Keratinocyte (primary cell): ENCODE data around the gene PM20D2. TPM values are rescaled to one million over a fixed set of nuclear protein-coding genes. Genes with fewer than 3 reads are reported as not detected.

Source experiments
- DNase-seq: peaks from one replicate; pipeline ENCODE4 v3.0.0-alpha.2; 2011; ENCODE audit warnings: low read depth, missing footprints, low spot score
- FAIRE-seq: peaks from 2 replicates; lab custom pipeline; 2011; peaks lifted over from hg19 to GRCh38; lab: Jason Lieb, UNC
- H2AFZ ChIP-seq: 2 replicates; pipeline ENCODE4 v1.6.0; 2012; ENCODE audit warnings: low read length, control low read depth, inconsistent platforms; ENCODE audit not compliant: control insufficient read depth
- H3K27ac ChIP-seq: 2 replicates; pipeline ENCODE4 v1.5.1; 2011; ENCODE audit warnings: low read length; ENCODE audit not compliant: control insufficient read depth, insufficient read depth
- H3K27me3 ChIP-seq: 3 replicates; pipeline ENCODE4 v1.6.0; 2011; ENCODE audit warnings: low read length; ENCODE audit not compliant: control insufficient read depth, insufficient read depth; ENCODE audit errors: extremely low read depth
- H3K36me3 ChIP-seq, 2 experiments: 2 replicates in 1 of 2; 3 replicates in 1 of 2; pipeline ENCODE4 v1.5.1; 2011; ENCODE audit warnings: low read length in 2 of 2, mild to moderate bottlenecking in 1 of 2; ENCODE audit not compliant: control insufficient read depth in 2 of 2, insufficient read depth in 2 of 2; ENCODE audit errors: extremely low read depth in 1 of 2
- H3K4me1 ChIP-seq: 3 replicates; pipeline ENCODE4 v1.5.1; 2011; ENCODE audit warnings: low read length; ENCODE audit not compliant: control insufficient read depth, insufficient read depth; ENCODE audit errors: extremely low read depth
- H3K4me2 ChIP-seq: 3 replicates; pipeline ENCODE4 v1.6.0; 2011; ENCODE audit warnings: low read depth, low read length; ENCODE audit not compliant: control insufficient read depth, insufficient read depth; ENCODE audit errors: extremely low read depth
- H3K4me3 ChIP-seq, 3 experiments: fragments of 200-600 bp in 1 of 3; sonication (generic) in 1 of 3; 2 replicates in 2 of 3; 3 replicates in 1 of 3; pipeline ENCODE4 v1.5.1; 2011 to 2016; ENCODE audit warnings: low read length in 3 of 3, mild to moderate bottlenecking in 3 of 3, control low read depth in 2 of 3, inconsistent platforms in 1 of 3, low read depth in 1 of 3, mixed read lengths in 1 of 3, mixed run types in 1 of 3, moderate library complexity in 1 of 3; ENCODE audit not compliant: control insufficient read depth in 2 of 3, insufficient read depth in 2 of 3; ENCODE audit errors: extremely low read depth in 1 of 3
- H3K79me2 ChIP-seq: 2 replicates; pipeline ENCODE4 v1.6.0; 2012; ENCODE audit warnings: low read length; ENCODE audit not compliant: control insufficient read depth, insufficient read depth
- H3K9ac ChIP-seq: 3 replicates; pipeline ENCODE4 v1.6.0; 2011; ENCODE audit warnings: low read length; ENCODE audit not compliant: control insufficient read depth, insufficient read depth; ENCODE audit errors: extremely low read depth
- H3K9me1 ChIP-seq: 3 replicates; pipeline ENCODE4 v1.6.0; 2011; ENCODE audit warnings: low read length; ENCODE audit not compliant: control insufficient read depth, insufficient read depth; ENCODE audit errors: extremely low read depth
- H3K9me3 ChIP-seq: 2 replicates; pipeline ENCODE4 v1.5.1; 2012; ENCODE audit warnings: low read depth, low read length; ENCODE audit not compliant: control insufficient read depth
- H4K20me1 ChIP-seq: 3 replicates; pipeline ENCODE4 v1.6.0; 2011; ENCODE audit warnings: low read length; ENCODE audit not compliant: control insufficient read depth, insufficient read depth; ENCODE audit errors: extremely low read depth
- EZH2 ChIP-seq: IDR thresholded peaks from one replicate; pipeline ENCODE4 v1.6.1; 2012; ENCODE audit warnings: inconsistent platforms, mild to moderate bottlenecking, low read length, moderate library complexity
- dilution Hi-C: fragments of 300-500 bp; cut with MboI; formaldehyde crosslinking; loops from one replicate; pipeline ENCODE4 v1.7.0; 2020; ENCODE audit warnings: low sequenced_read_pairs; ENCODE audit not compliant: extremely low pct_ligation_motif_present
- polyA plus RNA-seq, 5 experiments: library from polyadenylated mRNA; depleted of rRNA in 3 of 5; stranded (reverse) in 3 of 5; stranded (forward) in 1 of 5; unstranded in 1 of 5; fragments of >200 nt; gene quantifications; 1 replicate in 1 of 5; 2 replicates in 3 of 5; 3 replicates in 1 of 5; pipeline versions ENCODE4 v1.2.1 to v1.2.3, GENCODE V29; 2011 to 2012; ENCODE audit warnings: missing spikeins in 2 of 5, low read depth in 1 of 5, low replicate concordance in 1 of 5
- TF ChIP-seq, protein P1 (sequence below), 3 experiments: IDR thresholded peaks in 1 of 3; conservative IDR thresholded peaks in 1 of 3; optimal IDR thresholded peaks in 1 of 3; 2 replicates in 2 of 3; 3 replicates in 1 of 3; pipeline versions ENCODE3 to v1.5.1; 2011; ENCODE audit warnings: low read length in 3 of 3, mild to moderate bottlenecking in 3 of 3, moderate library complexity in 2 of 3, control low read depth in 1 of 3, inconsistent platforms in 1 of 3; ENCODE audit not compliant: insufficient read depth in 2 of 3; ENCODE audit errors: extremely low read depth in 1 of 3

The PM20D2 gene
- polyA plus RNA-seq, 1 donor (not counting 4 experiments of a cell fraction or from before 2014, with no cell fraction given) = 7.9 TPM

DNA sequence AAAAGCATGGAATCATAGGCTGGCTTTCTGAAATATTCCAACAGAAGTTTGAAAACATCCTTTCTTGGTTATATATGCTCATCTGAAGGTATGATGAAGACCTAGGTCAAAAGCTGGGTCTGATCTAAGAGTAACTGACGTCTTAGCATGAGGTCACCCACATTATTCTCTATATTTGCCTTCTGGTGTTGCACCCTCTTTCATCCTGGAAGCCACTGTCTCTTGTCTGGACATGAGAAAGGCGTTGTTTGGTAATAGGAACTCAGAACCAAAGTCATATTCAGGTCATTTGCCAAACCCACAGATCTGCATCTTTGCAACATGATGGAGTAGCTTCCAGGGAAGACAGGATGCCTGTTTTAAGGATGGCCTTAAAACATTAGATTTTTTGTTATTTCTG is 53.7 kb downstream of the PM20D2 start:
- Histone ChIP-seq H4K20me1 (no peaks in the 10 kb centered on the region), H3K9me1 (no peaks in the 10 kb centered on the region), H3K36me3 (no peaks in the 10 kb centered on the region), H3K9ac (no peak overlapping the region), H3K27ac (no peak overlapping the region), H3K4me1 (no peaks in the 10 kb centered on the region), H3K27me3 (peaks cover 10% of the 10 kb centered on the region), H3K79me2 (no peaks in the 10 kb centered on the region), H2AFZ (no peak overlapping the region), H3K4me2 (no peak overlapping the region), H3K4me3 (no peak overlapping the region), H3K9me3 (no peaks in the 10 kb centered on the region)
- no peak for FAIRE-seq
- dilution Hi-C loops = no loop called here
- DNase-seq = no peak
- no peak for TF ChIP-seq EZH2
- TF ChIP-seq, protein P1, sequence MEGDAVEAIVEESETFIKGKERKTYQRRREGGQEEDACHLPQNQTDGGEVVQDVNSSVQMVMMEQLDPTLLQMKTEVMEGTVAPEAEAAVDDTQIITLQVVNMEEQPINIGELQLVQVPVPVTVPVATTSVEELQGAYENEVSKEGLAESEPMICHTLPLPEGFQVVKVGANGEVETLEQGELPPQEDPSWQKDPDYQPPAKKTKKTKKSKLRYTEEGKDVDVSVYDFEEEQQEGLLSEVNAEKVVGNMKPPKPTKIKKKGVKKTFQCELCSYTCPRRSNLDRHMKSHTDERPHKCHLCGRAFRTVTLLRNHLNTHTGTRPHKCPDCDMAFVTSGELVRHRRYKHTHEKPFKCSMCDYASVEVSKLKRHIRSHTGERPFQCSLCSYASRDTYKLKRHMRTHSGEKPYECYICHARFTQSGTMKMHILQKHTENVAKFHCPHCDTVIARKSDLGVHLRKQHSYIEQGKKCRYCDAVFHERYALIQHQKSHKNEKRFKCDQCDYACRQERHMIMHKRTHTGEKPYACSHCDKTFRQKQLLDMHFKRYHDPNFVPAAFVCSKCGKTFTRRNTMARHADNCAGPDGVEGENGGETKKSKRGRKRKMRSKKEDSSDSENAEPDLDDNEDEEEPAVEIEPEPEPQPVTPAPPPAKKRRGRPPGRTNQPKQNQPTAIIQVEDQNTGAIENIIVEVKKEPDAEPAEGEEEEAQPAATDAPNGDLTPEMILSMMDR (optimal IDR thresholded peaks at IDR 0.05 in 1 of 3, IDR thresholded peaks at IDR 0.05 in 1 of 3, conservative IDR thresholded peaks at IDR 0.05 in 1 of 3; ENCODE audit: extremely low read depth in 1 of 3, insufficient read depth in 2 of 3, low read length in 3 of 3) = no peak

DNA sequence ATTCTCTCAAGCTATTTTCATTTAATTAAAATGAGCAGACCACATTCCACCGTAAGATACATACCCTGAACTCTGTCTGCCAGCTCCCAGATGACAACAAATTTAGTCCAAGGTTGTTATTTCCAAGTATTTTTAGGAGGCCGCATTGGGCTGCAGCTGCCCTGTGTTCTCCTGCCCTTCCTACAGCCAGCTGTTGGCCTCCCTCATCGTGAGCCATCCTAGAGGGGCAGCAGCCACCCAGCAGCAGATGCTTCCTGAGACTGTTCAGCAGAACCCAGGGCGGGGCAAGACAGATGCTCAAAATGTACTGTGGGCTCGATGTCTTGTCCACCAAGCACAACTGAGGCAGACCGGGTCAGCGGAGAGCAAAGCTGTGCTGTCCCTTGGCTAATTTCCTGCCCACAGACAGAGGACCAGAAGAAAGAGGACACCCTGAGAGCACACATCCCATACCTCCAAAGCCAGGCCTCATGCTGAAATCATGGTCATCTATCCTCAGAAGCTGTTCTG is 54.9 kb downstream of the PM20D2 start:
- Histone ChIP-seq H4K20me1 (no peaks in the 10 kb centered on the region), H3K4me2 (no peak overlapping the region), H3K27me3 (peaks cover 10% of the 10 kb centered on the region), H3K4me1 (no peaks in the 10 kb centered on the region), H3K36me3 (no peaks in the 10 kb centered on the region), H3K9me3 (no peaks in the 10 kb centered on the region), H3K9me1 (no peaks in the 10 kb centered on the region), H3K79me2 (no peaks in the 10 kb centered on the region), H3K4me3 (no peak overlapping the region), H3K27ac (no peak overlapping the region), H3K9ac (no peak overlapping the region), H2AFZ (no peak overlapping the region)
- FAIRE-seq (no peak), DNase-seq (no peak)
- TF ChIP-seq EZH2 = no peak
- TF ChIP-seq, protein P1 (optimal IDR thresholded peaks at IDR 0.05 in 1 of 3, IDR thresholded peaks at IDR 0.05 in 1 of 3, conservative IDR thresholded peaks at IDR 0.05 in 1 of 3; ENCODE audit: extremely low read depth in 1 of 3, insufficient read depth in 2 of 3, low read length in 3 of 3) = no peak
- dilution Hi-C loops = no loop called here
